Measurements from ENCODE around the gene SKP1. TPM values are rescaled to one million over a fixed set of nuclear protein-coding genes. Genes with fewer than 3 reads are reported as not detected.

SKP1 gene
- total RNA-seq, 1 donor from 2014 or later: 333 TPM

GRCh38 chr5:134113363-134113889, 63.3 kb downstream of the SKP1 start:
- DNase-seq (ENCODE audit: extremely low spot score, unreplicated experiment): no peak
- Mint-ChIP-seq H3K27me3 (ENCODE audit: unreplicated experiment) (peaks cover 17% of the 10 kb centered on the region), H3K36me3 (ENCODE audit: unreplicated experiment) (no peaks in the 10 kb centered on the region), H3K4me3 (ENCODE audit: unreplicated experiment) (peak overlapping the region; percentile 78), H3K27ac (ENCODE audit: unreplicated experiment) (no peak overlapping the region), H3K9me3 (ENCODE audit: unreplicated experiment) (no peaks in the 10 kb centered on the region), H3K4me1 (ENCODE audit: unreplicated experiment) (peaks cover 8% of the 10 kb centered on the region)
- TF ChIP-seq, protein P1, sequence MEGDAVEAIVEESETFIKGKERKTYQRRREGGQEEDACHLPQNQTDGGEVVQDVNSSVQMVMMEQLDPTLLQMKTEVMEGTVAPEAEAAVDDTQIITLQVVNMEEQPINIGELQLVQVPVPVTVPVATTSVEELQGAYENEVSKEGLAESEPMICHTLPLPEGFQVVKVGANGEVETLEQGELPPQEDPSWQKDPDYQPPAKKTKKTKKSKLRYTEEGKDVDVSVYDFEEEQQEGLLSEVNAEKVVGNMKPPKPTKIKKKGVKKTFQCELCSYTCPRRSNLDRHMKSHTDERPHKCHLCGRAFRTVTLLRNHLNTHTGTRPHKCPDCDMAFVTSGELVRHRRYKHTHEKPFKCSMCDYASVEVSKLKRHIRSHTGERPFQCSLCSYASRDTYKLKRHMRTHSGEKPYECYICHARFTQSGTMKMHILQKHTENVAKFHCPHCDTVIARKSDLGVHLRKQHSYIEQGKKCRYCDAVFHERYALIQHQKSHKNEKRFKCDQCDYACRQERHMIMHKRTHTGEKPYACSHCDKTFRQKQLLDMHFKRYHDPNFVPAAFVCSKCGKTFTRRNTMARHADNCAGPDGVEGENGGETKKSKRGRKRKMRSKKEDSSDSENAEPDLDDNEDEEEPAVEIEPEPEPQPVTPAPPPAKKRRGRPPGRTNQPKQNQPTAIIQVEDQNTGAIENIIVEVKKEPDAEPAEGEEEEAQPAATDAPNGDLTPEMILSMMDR (IDR thresholded peaks at IDR 0.05): no peak

- Mint-ChIP-seq H3K36me3 (ENCODE audit: unreplicated experiment) (no peaks in the 10 kb centered on the region), H3K27me3 (ENCODE audit: unreplicated experiment) (peaks cover 17% of the 10 kb centered on the region), H3K4me1 (ENCODE audit: unreplicated experiment) (peaks cover 8% of the 10 kb centered on the region), H3K9me3 (ENCODE audit: unreplicated experiment) (no peaks in the 10 kb centered on the region), H3K27ac (ENCODE audit: unreplicated experiment) (no peak overlapping the region), H3K4me3 (ENCODE audit: unreplicated experiment) (no peak overlapping the region)
- DNase-seq (ENCODE audit: extremely low spot score, unreplicated experiment): no peak
- TF ChIP-seq, protein P1 (IDR thresholded peaks at IDR 0.05): no peak
Measured at GRCh38 chr5:134112726-134113362, 63.9 kb downstream of the SKP1 start.

GRCh38 chr5:134111741-134112647, 64.8 kb downstream of the SKP1 start:
- Mint-ChIP-seq H3K27me3 (ENCODE audit: unreplicated experiment) (peaks cover 19% of the 10 kb centered on the region), H3K4me3 (ENCODE audit: unreplicated experiment) (no peak overlapping the region), H3K27ac (ENCODE audit: unreplicated experiment) (no peak overlapping the region), H3K4me1 (ENCODE audit: unreplicated experiment) (peaks cover 8% of the 10 kb centered on the region), H3K9me3 (ENCODE audit: unreplicated experiment) (no peaks in the 10 kb centered on the region), H3K36me3 (ENCODE audit: unreplicated experiment) (no peaks in the 10 kb centered on the region)
- no peak for DNase-seq (ENCODE audit: extremely low spot score, unreplicated experiment)
- TF ChIP-seq, protein P1 (IDR thresholded peaks at IDR 0.05): no peak

DNA sequence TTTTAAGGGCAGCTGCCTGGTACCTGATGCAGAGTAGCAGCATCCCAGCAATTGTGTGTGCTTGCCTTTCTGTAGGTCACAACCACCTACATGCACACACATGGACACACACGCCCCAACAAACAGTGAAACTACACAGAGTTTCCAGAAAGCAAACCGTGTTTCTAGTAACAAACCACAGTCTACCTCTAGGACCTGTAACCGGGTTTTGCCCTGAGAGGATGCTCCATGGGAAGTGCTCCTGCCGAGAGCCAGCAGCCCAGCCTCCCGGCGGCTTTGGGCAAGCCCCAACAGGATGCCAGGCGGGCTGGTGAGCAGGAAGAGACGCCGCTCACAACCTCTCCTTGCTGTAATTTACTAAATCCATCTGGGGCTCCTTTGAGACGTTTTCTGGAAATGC, 66.4 kb downstream of the SKP1 start:
- no peak overlapping the region for H3K4me3 Mint-ChIP-seq (ENCODE audit: unreplicated experiment)
- TF ChIP-seq, protein P1 (IDR thresholded peaks at IDR 0.05): no peak
- peaks cover 19% of the 10 kb centered on the region for H3K27me3 Mint-ChIP-seq (ENCODE audit: unreplicated experiment)
- no peak overlapping the region for H3K27ac Mint-ChIP-seq (ENCODE audit: unreplicated experiment)
- H3K36me3 Mint-ChIP-seq (ENCODE audit: unreplicated experiment): no peaks in the 10 kb centered on the region
- H3K9me3 Mint-ChIP-seq (ENCODE audit: unreplicated experiment): no peaks in the 10 kb centered on the region
- no peak for DNase-seq (ENCODE audit: extremely low spot score, unreplicated experiment)
- H3K4me1 Mint-ChIP-seq (ENCODE audit: unreplicated experiment): peaks cover 8% of the 10 kb centered on the region

- H3K4me1 Mint-ChIP-seq (ENCODE audit: unreplicated experiment): no peaks in the 10 kb centered on the region
- peaks cover 15% of the 10 kb centered on the region for H3K27me3 Mint-ChIP-seq (ENCODE audit: unreplicated experiment)
- no peak overlapping the region for H3K4me3 Mint-ChIP-seq (ENCODE audit: unreplicated experiment)
- no peaks in the 10 kb centered on the region for H3K9me3 Mint-ChIP-seq (ENCODE audit: unreplicated experiment)
- no peaks in the 10 kb centered on the region for H3K36me3 Mint-ChIP-seq (ENCODE audit: unreplicated experiment)
- TF ChIP-seq, protein P1 (IDR thresholded peaks at IDR 0.05): no peak
- no peak overlapping the region for H3K27ac Mint-ChIP-seq (ENCODE audit: unreplicated experiment)
- no peak for DNase-seq (ENCODE audit: extremely low spot score, unreplicated experiment)
Measured at GRCh38 chr5:134107779-134108178, 69.0 kb downstream of the SKP1 start.
